DMS53 treated with DMSO at 0.1 percent for 48 hours (cell line): ENCODE data around the gene ADAMTS16.

ENCODE experiments used
- DNase-seq: peaks from one replicate; lab custom pipeline; 2025; ENCODE audit not compliant: unreplicated experiment; lab: John Stamatoyannopoulos, UW

Gene ADAMTS16

DNA sequence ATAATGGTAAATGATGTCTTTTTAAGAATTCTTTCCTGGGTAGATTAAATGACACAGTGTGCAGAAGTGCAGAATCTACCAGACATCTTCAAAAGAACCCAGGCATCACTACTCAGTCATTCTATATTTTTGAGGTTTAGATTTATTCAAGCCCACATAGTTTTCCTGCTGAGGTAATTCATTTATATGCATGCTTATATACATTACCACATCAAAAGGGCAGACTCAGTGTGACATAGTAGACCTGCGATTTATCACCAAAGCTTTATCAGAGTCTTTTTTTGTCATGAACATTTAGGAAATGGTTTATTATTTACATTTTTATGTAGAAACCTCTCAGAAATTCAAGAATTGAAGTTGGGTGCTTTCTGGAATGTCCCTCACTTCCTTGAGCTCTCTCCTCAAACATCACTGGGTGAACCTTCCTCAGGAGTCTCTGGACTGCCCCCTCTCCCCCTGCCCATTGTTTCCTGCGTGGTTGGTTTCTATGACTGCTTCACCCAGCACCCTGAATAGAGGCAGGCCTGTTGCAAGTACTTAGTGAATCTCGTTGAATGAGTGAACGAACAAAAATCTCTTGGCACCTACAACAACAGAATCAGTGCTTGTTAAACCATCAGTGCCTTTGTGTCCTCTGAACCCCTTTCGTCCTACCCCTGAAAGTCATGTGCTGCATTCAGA is 42.5 kb downstream of the ADAMTS16 start:
- no peak for DNase-seq

DNA sequence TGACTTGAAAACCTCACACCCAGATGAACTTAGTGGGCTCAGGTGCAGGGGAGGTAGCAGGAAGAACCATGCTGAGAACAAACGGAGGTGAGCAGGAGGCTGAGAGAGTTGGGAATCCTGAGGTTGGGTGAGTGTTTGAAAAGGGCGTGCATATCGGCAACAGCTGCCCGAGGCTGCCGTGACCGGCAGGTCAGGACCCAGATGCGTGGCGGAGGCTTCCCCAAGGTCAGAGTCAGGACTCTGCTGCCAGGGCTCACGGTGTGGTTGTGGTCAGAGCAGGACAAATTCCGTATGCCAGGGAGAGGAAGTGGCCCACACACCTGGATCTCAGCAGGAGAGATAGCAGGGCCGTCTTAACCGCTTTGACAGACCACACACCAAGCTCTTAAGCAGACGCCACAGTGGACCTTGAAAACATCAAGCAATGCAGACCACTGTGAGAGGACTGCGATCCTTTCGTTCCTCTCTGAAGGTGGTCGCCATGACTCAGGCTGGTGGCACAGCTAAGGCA is 43.1 kb downstream of the ADAMTS16 start:
- DNase-seq: no peak

DNA sequence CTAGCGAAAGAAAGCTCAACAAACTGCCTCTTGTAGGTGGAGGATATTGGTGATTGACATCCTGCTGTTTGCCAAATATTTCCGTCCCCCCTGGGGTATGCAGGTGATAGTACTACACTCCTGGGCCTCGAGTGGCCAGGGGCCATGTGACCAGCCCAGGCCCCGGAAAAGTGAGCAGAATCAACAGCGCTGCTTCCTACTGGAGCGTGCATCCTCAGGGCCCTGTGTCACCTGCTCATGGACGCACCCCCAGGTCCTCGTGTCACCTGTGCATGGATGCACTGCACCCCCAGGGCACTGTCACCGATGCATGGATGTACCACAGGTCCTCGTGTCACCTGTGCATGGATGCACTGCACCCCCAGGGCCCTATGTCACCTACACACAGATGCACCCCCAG is 43.8 kb downstream of the ADAMTS16 start:
- no peak for DNase-seq

GRCh38 chr5:5188376-5189050 is 48.4 kb downstream of the ADAMTS16 start:
- DNase-seq: no peak

- no peak for DNase-seq
These were observed 48.9 kb downstream of the ADAMTS16 start for GRCh38 chr5:5189051-5189430.

DNA sequence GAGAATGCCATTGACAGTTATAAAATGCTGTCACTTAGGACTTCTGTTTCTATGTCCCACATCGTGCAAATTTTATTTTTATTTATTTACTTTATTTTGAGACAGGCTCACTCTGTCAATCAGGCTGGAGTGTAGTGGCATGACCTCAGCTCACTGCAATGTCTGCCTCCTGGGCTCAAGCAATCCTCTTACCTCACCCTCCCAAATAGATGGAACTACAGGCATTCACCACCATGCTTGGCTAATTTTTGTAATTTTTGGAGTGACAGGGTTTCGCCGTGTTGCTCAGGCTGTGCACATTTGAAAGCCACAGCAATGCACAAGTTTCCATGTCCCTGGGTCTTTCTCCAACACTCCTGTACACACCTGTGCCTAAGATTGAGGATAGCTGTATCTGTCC is 51.8 kb downstream of the ADAMTS16 start:
- no peak for DNase-seq

GRCh38 chr5:5192681-5193080 is 52.6 kb downstream of the ADAMTS16 start:
- no peak for DNase-seq

DNA sequence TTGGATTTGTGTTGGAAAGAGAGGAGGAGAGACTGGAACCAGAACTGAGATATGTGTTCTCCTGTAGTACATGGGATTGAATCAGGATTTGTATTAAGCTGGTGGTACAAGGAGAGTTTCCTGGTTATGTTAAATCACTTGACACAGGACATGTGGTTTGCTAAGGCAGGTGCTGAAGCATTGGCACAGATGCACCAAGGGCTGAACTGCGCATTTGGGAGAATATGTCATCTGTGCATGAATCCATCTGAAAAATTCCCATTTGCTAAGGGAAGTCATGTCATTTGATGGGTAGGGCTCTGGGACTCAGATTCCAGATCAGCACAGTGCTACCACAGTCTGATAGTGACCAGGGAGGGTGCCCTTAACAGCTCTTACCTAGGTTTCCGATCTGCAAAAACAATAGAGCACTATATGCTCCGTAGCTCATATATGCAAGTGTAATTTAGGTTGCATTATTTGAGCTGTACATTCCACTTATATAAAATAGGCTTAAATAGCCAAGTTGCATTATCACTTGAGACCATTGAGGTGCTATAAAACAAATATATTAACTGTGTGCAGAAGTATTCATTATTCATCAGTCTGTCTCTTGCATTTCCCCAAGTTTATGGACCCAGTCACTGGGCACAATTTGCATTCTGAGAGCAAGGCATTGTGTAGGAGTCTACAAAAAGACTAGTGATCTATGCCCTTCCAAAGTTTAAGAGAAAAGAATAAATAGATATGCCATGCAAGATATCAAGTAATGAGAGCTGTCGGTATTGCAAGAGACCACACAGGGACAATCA is 55.2 kb downstream of the ADAMTS16 start:
- no peak for DNase-seq

- DNase-seq: no peak
These were observed 58.0 kb downstream of the ADAMTS16 start for GRCh38 chr5:5198135-5198534.

GRCh38 chr5:5198815-5199214 is 58.7 kb downstream of the ADAMTS16 start:
- no peak for DNase-seq

- DNase-seq: no peak
These were observed 59.4 kb downstream of the ADAMTS16 start for GRCh38 chr5:5199495-5199894.

DNA sequence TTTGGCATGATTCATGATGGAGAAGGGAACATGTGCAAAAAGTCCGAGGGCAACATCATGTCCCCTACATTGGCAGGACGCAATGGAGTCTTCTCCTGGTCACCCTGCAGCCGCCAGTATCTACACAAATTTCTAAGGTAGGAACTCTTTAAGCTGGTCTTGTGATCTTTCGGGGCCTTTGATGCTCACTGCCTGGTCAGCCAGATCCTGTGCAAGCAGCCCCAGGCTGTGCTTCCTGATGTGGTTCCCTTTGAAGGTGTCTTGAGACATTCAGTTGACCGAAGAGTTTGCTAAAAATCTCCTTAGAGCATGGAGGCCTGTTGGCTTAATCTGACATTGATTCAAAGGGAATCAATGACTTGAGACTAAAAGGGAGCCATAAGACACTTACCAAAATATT is 60.0 kb downstream of the ADAMTS16 start:
- no peak for DNase-seq

DNA sequence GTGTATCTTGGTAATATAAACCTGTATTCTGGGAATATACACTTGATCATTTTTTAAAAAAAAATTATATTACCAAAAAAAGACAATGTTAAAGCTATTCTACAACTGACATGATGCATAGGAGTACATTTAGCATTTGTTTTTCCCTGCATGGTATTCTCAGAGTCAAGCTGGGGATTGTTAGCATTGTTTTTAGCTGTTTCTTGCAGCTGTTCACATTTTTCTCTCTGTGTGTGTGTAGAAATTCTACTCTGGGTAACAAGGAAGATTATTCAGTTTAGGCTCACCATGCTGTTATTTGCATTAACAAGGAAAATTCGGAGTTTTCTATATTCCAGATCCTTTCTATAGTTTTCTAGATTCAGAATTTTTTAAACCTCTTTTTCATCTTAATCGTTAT is 62.2 kb downstream of the ADAMTS16 start:
- no peak for DNase-seq

GRCh38 chr5:5203451-5203850 is 63.3 kb downstream of the ADAMTS16 start:
- DNase-seq: no peak

GRCh38 chr5:5207828-5208227 is 67.7 kb downstream of the ADAMTS16 start:
- no peak for DNase-seq

DNA sequence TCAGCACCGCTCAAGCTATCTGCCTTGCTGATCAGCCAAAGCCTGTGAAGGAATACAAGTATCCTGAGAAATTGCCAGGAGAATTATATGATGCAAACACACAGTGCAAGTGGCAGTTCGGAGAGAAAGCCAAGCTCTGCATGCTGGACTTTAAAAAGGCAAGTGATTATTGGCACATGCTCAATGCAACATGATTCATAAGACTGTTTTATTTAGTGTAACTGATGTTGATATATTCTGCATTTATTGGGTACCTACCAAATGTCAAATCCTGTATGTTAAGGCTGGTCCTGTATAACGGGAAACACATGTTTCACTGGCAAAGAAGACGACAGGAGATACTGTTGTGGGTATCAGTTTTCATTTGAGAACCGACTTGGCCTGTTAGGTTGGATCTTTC is 69.0 kb downstream of the ADAMTS16 start:
- DNase-seq: no peak

- no peak for DNase-seq
These were observed 69.6 kb downstream of the ADAMTS16 start for GRCh38 chr5:5209510-5210286.

GRCh38 chr5:5217371-5217770 is 77.2 kb downstream of the ADAMTS16 start:
- DNase-seq: no peak

GRCh38 chr5:5218396-5218795 is 78.3 kb downstream of the ADAMTS16 start:
- DNase-seq: no peak

DNA sequence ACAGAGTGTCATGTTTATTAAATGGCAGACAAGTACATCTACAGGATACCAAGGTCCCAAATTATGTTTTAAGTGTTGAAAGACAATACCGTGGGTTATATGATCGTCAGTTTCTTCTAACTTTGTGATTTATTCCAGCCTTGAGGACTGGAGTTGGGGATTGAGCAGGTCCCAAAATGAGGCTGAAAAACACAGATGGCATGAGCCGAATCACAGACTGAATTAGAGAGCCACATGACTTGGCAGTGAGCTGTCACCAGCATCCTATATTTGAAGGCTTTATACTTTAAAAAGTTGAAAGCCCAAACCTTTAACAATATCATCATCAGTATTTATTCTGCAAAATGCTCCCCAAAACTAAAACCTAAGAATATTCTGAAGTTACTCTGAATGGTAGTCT is 79.4 kb downstream of the ADAMTS16 start:
- DNase-seq: no peak
